GM23338 (cell line): Measurements from ENCODE around the gene PRKACA.

ENCODE experiments used
- CREB1 ChIP-seq: fragments of 250-450 bp; sonication (Bioruptor Pico); IDR thresholded peaks from 2 replicates; pipeline ENCODE4 v1.5.0; 2020; ENCODE audit warnings: low read depth, mild to moderate bottlenecking, moderate library complexity
- EZH2 ChIP-seq: fragments of 200-600 bp; sonication (generic); IDR thresholded peaks from one replicate; pipeline ENCODE4 v1.8.0; 2017; ENCODE audit warnings: antibody characterized with exemption, mild to moderate bottlenecking, low read depth; ENCODE audit not compliant: unreplicated experiment
- EZH2phosphoT487 ChIP-seq: fragments of 200-600 bp; sonication (generic); IDR thresholded peaks from one replicate; pipeline ENCODE4 v1.8.1; 2018; ENCODE audit warnings: antibody characterized with exemption; ENCODE audit not compliant: unreplicated experiment
- JUNB ChIP-seq: IDR thresholded peaks from one replicate; pipeline ENCODE4 v1.6.1; 2016; ENCODE audit warnings: antibody characterized with exemption; ENCODE audit not compliant: unreplicated experiment
- POLR2AphosphoS5 ChIP-seq: IDR thresholded peaks from 2 replicates; pipeline ENCODE4 v1.6.1; 2016; ENCODE audit warnings: antibody characterized with exemption, low read depth
- ZNF331 ChIP-seq: fragments of 250-450 bp; sonication (Bioruptor Pico); IDR thresholded peaks from 2 replicates; pipeline ENCODE4 v1.5.0; 2020; ENCODE audit warnings: low read depth, mild to moderate bottlenecking, moderate library complexity
- TF ChIP-seq, protein P1 (sequence below), 2 experiments: fragments of 200-600 bp in 1 of 2; sonication (generic) in 1 of 2; conservative IDR thresholded peaks; 2 replicates each; pipeline versions ENCODE4 v1.5.1 to v1.6.1; 2016 to 2017; ENCODE audit warnings: antibody characterized with exemption in 2 of 2, low read depth in 2 of 2, mild to moderate bottlenecking in 2 of 2, moderate library complexity in 1 of 2
- TF ChIP-seq, protein P2 (sequence below): IDR thresholded peaks from one replicate; pipeline ENCODE4 v1.6.1; 2018; ENCODE audit warnings: antibody characterized with exemption; ENCODE audit not compliant: unreplicated experiment
- TF ChIP-seq, protein P3 (sequence below): IDR thresholded peaks from 2 replicates; pipeline ENCODE4 v1.6.1; 2016; ENCODE audit warnings: antibody characterized with exemption

DNA sequence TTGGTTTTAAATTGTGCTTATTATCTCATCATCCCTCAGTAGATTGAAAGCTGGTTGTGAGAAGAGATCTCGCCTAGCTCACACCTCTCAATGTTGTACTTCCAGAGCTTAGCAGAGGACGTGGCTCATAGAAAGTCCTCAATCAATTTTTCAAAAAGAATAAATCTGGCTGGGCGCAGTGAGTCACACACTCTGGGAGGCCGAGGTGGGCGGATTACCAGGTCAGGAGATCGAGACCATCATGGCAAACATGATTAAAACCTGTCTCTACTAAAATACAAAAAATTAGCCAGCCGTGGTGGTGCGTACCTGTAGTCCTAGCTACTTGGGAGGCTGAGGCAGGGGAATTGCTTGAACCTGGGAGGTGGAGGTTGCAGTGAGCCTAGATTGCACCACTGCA lies 23.5 kb upstream of the PRKACA start:
- TF ChIP-seq, protein P1, sequence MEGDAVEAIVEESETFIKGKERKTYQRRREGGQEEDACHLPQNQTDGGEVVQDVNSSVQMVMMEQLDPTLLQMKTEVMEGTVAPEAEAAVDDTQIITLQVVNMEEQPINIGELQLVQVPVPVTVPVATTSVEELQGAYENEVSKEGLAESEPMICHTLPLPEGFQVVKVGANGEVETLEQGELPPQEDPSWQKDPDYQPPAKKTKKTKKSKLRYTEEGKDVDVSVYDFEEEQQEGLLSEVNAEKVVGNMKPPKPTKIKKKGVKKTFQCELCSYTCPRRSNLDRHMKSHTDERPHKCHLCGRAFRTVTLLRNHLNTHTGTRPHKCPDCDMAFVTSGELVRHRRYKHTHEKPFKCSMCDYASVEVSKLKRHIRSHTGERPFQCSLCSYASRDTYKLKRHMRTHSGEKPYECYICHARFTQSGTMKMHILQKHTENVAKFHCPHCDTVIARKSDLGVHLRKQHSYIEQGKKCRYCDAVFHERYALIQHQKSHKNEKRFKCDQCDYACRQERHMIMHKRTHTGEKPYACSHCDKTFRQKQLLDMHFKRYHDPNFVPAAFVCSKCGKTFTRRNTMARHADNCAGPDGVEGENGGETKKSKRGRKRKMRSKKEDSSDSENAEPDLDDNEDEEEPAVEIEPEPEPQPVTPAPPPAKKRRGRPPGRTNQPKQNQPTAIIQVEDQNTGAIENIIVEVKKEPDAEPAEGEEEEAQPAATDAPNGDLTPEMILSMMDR (conservative IDR thresholded peaks at IDR 0.05; ENCODE audit: low read depth in 2 of 2): no peak
- TF ChIP-seq, protein P2, sequence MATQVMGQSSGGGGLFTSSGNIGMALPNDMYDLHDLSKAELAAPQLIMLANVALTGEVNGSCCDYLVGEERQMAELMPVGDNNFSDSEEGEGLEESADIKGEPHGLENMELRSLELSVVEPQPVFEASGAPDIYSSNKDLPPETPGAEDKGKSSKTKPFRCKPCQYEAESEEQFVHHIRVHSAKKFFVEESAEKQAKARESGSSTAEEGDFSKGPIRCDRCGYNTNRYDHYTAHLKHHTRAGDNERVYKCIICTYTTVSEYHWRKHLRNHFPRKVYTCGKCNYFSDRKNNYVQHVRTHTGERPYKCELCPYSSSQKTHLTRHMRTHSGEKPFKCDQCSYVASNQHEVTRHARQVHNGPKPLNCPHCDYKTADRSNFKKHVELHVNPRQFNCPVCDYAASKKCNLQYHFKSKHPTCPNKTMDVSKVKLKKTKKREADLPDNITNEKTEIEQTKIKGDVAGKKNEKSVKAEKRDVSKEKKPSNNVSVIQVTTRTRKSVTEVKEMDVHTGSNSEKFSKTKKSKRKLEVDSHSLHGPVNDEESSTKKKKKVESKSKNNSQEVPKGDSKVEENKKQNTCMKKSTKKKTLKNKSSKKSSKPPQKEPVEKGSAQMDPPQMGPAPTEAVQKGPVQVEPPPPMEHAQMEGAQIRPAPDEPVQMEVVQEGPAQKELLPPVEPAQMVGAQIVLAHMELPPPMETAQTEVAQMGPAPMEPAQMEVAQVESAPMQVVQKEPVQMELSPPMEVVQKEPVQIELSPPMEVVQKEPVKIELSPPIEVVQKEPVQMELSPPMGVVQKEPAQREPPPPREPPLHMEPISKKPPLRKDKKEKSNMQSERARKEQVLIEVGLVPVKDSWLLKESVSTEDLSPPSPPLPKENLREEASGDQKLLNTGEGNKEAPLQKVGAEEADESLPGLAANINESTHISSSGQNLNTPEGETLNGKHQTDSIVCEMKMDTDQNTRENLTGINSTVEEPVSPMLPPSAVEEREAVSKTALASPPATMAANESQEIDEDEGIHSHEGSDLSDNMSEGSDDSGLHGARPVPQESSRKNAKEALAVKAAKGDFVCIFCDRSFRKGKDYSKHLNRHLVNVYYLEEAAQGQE: no peak
- TF ChIP-seq EZH2 (no peak), POLR2AphosphoS5 (no peak), EZH2phosphoT487 (no peak), JUNB (no peak), CREB1 (CRISPR knock-in tag) (no peak), ZNF331 (no peak)
- TF ChIP-seq, protein P3, sequence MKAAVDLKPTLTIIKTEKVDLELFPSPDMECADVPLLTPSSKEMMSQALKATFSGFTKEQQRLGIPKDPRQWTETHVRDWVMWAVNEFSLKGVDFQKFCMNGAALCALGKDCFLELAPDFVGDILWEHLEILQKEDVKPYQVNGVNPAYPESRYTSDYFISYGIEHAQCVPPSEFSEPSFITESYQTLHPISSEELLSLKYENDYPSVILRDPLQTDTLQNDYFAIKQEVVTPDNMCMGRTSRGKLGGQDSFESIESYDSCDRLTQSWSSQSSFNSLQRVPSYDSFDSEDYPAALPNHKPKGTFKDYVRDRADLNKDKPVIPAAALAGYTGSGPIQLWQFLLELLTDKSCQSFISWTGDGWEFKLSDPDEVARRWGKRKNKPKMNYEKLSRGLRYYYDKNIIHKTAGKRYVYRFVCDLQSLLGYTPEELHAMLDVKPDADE: no peak
